HepG2 (cell line): ENCODE data around the gene DPM2. TPM values are rescaled to one million over a fixed set of nuclear protein-coding genes. Genes with fewer than 3 reads are reported as not detected.

Experiments
- ATF7 ChIP-seq, 2 experiments: fragments of 450-650 bp in 1 of 2; sonication (generic) in 1 of 2; formaldehyde crosslinking in 1 of 2; IDR thresholded peaks; 2 replicates each; pipeline versions ENCODE4 v1.4.0 to v1.6.1; 2016 to 2020; ENCODE audit warnings: antibody characterized with exemption in 1 of 2, mild to moderate bottlenecking in 1 of 2, missing genetic modification reagents in 1 of 2
- GFI1 ChIP-seq: sonication (generic); formaldehyde crosslinking; IDR thresholded peaks from 2 replicates; pipeline ENCODE4 v1.5.0; 2020; ENCODE audit warnings: missing genetic modification reagents, mild to moderate bottlenecking, borderline replicate concordance
- GPN1 ChIP-seq: sonication (generic); formaldehyde crosslinking; IDR thresholded peaks from 2 replicates; pipeline ENCODE4 v1.5.1; 2020; ENCODE audit warnings: missing genetic modification reagents, borderline replicate concordance
- HNRNPUL1 ChIP-seq: fragments of 200-400 bp; formaldehyde crosslinking; IDR thresholded peaks from 2 replicates; pipeline ENCODE4 v1.6.1; 2017; ENCODE audit warnings: low read depth, mild to moderate bottlenecking, low read length, moderate library complexity
- HOXA7 ChIP-seq: sonication (generic); formaldehyde crosslinking; IDR thresholded peaks from 2 replicates; pipeline ENCODE4 v1.8.1; 2022; ENCODE audit warnings: mild to moderate bottlenecking, missing genetic modification reagents, moderate library complexity
- PHF8 ChIP-seq: sonication (generic); formaldehyde crosslinking; IDR thresholded peaks from 2 replicates; pipeline ENCODE4 v1.5.0; 2020; ENCODE audit warnings: missing genetic modification reagents
- SP4 ChIP-seq: sonication (generic); formaldehyde crosslinking; IDR thresholded peaks from 2 replicates; pipeline ENCODE4 v1.8.1; 2023; ENCODE audit warnings: mild to moderate bottlenecking, missing genetic modification reagents
- ZBTB38 ChIP-seq: sonication (generic); formaldehyde crosslinking; IDR thresholded peaks from 2 replicates; pipeline ENCODE4 v1.5.1; 2020; ENCODE audit warnings: mild to moderate bottlenecking, missing genetic modification reagents
- ZFAT ChIP-seq: sonication (generic); formaldehyde crosslinking; conservative IDR thresholded peaks from 2 replicates; pipeline ENCODE4 v1.8.1; 2023; ENCODE audit warnings: missing genetic modification reagents, inconsistent platforms
- ZFP37 ChIP-seq: sonication (generic); formaldehyde crosslinking; IDR thresholded peaks from 2 replicates; pipeline ENCODE4 v1.4.0; 2020; ENCODE audit warnings: missing genetic modification reagents, borderline replicate concordance
- ZNF225 ChIP-seq: sonication (generic); formaldehyde crosslinking; IDR thresholded peaks from 2 replicates; pipeline ENCODE4 v1.4.0; 2020; ENCODE audit warnings: mild to moderate bottlenecking, missing genetic modification reagents
- ZNF235 ChIP-seq: sonication (generic); formaldehyde crosslinking; IDR thresholded peaks from 2 replicates; pipeline ENCODE4 v1.8.1; 2023; ENCODE audit warnings: mild to moderate bottlenecking, missing genetic modification reagents, borderline replicate concordance
- ZNF451 ChIP-seq: sonication (generic); formaldehyde crosslinking; IDR thresholded peaks from 2 replicates; pipeline ENCODE4 v1.5.0; 2020; ENCODE audit warnings: mild to moderate bottlenecking, missing genetic modification reagents
- ZNF562 ChIP-seq: sonication (generic); formaldehyde crosslinking; IDR thresholded peaks from 2 replicates; pipeline ENCODE4 v1.8.0; 2022; ENCODE audit warnings: missing genetic modification reagents, borderline replicate concordance
- ZNF7 ChIP-seq: IDR thresholded peaks from 2 replicates; pipeline ENCODE4 v1.6.1; 2016; ENCODE audit warnings: missing biosample characterization, missing genetic modification reagents
- ZNF746 ChIP-seq: sonication (generic); formaldehyde crosslinking; IDR thresholded peaks from 2 replicates; pipeline ENCODE4 v1.8.0; 2022; ENCODE audit warnings: mild to moderate bottlenecking, missing genetic modification reagents
- ZSCAN20 ChIP-seq: sonication (generic); formaldehyde crosslinking; IDR thresholded peaks from 2 replicates; pipeline ENCODE4 v1.4.0; 2020; ENCODE audit warnings: missing genetic modification reagents, mild to moderate bottlenecking, borderline replicate concordance
- polyA plus RNA-seq, 8 experiments: library from polyadenylated mRNA; depleted of rRNA in 3 of 8; stranded (reverse) in 7 of 8; unstranded in 1 of 8; fragments of >200 nt; fragmentation: Illumina TruSeq in 4 of 8; extraction: Trizol in 4 of 8; gene quantifications; 2 replicates each; pipeline versions ENCODE4 v1.2.1 to v1.2.3, GENCODE V29; 2011 to 2016; ENCODE audit warnings: low read depth in 4 of 8, missing spikeins in 1 of 8, mixed read lengths in 1 of 8; ENCODE audit not compliant: insufficient read depth in 1 of 8
- total RNA-seq, 5 experiments: library from RNA; depleted of rRNA; stranded (reverse); fragments of >200 nt; fragmentation: Illumina TruSeq; extraction: Trizol; gene quantifications; 2 replicates each; pipeline ENCODE4 v1.2.3, GENCODE V29; 2016; ENCODE audit warnings: low read depth in 1 of 5
- TF ChIP-seq, protein P1 (sequence below): sonication (generic); formaldehyde crosslinking; IDR thresholded peaks from 2 replicates; pipeline ENCODE4 v1.4.0; 2020; ENCODE audit warnings: missing genetic modification reagents, low read depth, mild to moderate bottlenecking, borderline replicate concordance
- TF ChIP-seq, protein P2 (sequence below): fragments of 450-650 bp; IDR thresholded peaks from 2 replicates; pipeline ENCODE4 v1.6.1; 2016
- TF ChIP-seq, protein P3 (sequence below): sonication (generic); formaldehyde crosslinking; IDR thresholded peaks from 2 replicates; pipeline ENCODE4 v1.9.0; 2021; ENCODE audit warnings: mild to moderate bottlenecking, missing genetic modification reagents

DPM2 gene
- total and polyA plus RNA-seq, 2 of the 13 experiments (the other 11 are each of a cell fraction or from before 2014, with no cell fraction given), result 24.8 to 35.3 TPM

DNA sequence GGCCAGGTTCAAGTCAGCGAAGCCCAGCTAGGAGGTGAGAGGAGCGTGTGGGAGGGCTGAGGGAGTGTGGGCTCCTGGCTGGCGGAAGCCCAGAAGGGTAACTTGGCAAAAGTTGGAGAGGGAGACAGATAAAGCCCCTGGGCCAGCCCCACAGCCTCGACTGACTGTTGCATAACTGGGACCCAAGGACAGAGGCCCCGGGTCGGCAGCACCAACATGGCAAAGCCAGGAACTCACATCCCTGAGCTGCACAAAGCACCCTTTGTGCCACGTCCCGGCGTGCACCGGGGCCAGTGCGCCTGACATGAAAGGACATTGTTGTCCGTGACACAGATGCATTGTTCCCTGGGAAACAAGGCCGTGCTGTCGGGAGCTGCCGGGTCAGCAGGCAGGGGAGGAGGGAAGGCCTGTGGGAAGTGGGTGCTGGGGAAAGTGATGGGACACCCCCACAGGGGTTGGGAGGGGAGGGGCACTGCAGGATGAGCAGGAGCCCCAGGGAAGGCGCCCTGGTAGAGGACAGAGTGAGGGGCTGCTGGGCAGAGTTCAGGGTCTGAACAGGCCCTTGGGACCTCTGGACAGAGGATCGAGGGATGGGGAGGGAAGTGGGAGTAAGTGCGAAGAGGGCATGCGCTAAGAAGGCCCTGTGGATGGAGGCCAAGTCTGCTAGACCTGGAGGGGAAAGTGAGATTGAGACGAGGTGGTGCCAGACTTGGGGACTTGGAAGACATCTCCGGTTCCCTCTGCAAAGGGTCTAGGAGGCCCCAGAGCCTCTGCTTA is 13.0 kb upstream of the DPM2 start (continued):
- no peak for TF ChIP-seq GPN1
- TF ChIP-seq, protein P1, sequence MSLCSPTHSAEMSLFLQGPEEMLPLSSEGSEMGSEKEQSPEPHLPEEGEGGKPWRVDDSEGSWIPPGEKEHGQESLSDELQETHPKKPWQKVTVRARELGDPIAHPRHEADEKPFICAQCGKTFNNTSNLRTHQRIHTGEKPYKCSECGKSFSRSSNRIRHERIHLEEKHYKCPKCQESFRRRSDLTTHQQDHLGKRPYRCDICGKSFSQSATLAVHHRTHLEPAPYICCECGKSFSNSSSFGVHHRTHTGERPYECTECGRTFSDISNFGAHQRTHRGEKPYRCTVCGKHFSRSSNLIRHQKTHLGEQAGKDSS (CRISPR knock-in tag), result peak; percentile 66; the same call in 1 of the 2 replicates
- TF ChIP-seq GFI1, result no peak; the same call in 1 of the 2 replicates
- no peak for TF ChIP-seq ZNF225 (CRISPR knock-in tag)
- no peak for TF ChIP-seq HNRNPUL1
- TF ChIP-seq ZNF562 (CRISPR knock-in tag), result no peak
- no peak for TF ChIP-seq ATF7 (IDR thresholded peaks at IDR 0.05)
- TF ChIP-seq ATF7 (CRISPR knock-in tag; IDR thresholded peaks at IDR 0.05), result peak; percentile 72; the same call in 1 of the 2 replicates
- peak; percentile 66; the same call in 1 of the 2 replicates for TF ChIP-seq ZNF451 (CRISPR knock-in tag)
- TF ChIP-seq ZFP37, result peak; percentile 48; the same call in 1 of the 2 replicates
- peak; percentile 97 for TF ChIP-seq ZNF746 (CRISPR knock-in tag)
- no peak for TF ChIP-seq ZFAT (CRISPR knock-in tag)
- TF ChIP-seq ZBTB38, result 0 out of 2 replicates have a peak, but pooled peaks have one; percentile 5
- TF ChIP-seq, protein P2, sequence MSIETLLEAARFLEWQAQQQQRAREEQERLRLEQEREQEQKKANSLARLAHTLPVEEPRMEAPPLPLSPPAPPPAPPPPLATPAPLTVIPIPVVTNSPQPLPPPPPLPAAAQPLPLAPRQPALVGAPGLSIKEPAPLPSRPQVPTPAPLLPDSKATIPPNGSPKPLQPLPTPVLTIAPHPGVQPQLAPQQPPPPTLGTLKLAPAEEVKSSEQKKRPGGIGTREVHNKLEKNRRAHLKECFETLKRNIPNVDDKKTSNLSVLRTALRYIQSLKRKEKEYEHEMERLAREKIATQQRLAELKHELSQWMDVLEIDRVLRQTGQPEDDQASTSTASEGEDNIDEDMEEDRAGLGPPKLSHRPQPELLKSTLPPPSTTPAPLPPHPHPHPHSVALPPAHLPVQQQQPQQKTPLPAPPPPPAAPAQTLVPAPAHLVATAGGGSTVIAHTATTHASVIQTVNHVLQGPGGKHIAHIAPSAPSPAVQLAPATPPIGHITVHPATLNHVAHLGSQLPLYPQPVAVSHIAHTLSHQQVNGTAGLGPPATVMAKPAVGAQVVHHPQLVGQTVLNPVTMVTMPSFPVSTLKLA, result peak; percentile 41; the same call in 1 of the 2 replicates
- no peak for TF ChIP-seq ZSCAN20
- TF ChIP-seq, protein P3, sequence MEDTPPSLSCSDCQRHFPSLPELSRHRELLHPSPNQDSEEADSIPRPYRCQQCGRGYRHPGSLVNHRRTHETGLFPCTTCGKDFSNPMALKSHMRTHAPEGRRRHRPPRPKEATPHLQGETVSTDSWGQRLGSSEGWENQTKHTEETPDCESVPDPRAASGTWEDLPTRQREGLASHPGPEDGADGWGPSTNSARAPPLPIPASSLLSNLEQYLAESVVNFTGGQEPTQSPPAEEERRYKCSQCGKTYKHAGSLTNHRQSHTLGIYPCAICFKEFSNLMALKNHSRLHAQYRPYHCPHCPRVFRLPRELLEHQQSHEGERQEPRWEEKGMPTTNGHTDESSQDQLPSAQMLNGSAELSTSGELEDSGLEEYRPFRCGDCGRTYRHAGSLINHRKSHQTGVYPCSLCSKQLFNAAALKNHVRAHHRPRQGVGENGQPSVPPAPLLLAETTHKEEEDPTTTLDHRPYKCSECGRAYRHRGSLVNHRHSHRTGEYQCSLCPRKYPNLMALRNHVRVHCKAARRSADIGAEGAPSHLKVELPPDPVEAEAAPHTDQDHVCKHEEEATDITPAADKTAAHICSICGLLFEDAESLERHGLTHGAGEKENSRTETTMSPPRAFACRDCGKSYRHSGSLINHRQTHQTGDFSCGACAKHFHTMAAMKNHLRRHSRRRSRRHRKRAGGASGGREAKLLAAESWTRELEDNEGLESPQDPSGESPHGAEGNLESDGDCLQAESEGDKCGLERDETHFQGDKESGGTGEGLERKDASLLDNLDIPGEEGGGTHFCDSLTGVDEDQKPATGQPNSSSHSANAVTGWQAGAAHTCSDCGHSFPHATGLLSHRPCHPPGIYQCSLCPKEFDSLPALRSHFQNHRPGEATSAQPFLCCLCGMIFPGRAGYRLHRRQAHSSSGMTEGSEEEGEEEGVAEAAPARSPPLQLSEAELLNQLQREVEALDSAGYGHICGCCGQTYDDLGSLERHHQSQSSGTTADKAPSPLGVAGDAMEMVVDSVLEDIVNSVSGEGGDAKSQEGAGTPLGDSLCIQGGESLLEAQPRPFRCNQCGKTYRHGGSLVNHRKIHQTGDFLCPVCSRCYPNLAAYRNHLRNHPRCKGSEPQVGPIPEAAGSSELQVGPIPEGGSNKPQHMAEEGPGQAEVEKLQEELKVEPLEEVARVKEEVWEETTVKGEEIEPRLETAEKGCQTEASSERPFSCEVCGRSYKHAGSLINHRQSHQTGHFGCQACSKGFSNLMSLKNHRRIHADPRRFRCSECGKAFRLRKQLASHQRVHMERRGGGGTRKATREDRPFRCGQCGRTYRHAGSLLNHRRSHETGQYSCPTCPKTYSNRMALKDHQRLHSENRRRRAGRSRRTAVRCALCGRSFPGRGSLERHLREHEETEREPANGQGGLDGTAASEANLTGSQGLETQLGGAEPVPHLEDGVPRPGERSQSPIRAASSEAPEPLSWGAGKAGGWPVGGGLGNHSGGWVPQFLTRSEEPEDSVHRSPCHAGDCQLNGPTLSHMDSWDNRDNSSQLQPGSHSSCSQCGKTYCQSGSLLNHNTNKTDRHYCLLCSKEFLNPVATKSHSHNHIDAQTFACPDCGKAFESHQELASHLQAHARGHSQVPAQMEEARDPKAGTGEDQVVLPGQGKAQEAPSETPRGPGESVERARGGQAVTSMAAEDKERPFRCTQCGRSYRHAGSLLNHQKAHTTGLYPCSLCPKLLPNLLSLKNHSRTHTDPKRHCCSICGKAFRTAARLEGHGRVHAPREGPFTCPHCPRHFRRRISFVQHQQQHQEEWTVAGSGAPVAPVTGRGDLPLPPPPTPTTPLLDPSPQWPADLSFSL (CRISPR knock-in tag), result no peak
- no peak for TF ChIP-seq HOXA7 (CRISPR knock-in tag)
- peak; percentile 60; the same call in 1 of the 2 replicates for TF ChIP-seq PHF8 (CRISPR knock-in tag)
- peak; percentile 83; the same call in 1 of the 2 replicates for TF ChIP-seq SP4 (CRISPR knock-in tag)
- no peak for TF ChIP-seq ZNF7 (CRISPR knock-in tag)
- peak; percentile 84; the same call in 1 of the 2 replicates for TF ChIP-seq ZNF235 (CRISPR knock-in tag)
